ENCODE data around the gene PLCB1. TPM values are rescaled to one million over a fixed set of nuclear protein-coding genes. Genes with fewer than 3 reads are reported as not detected.

Gene PLCB1
- total RNA-seq, 1 donor from 2014 or later = 10.8 TPM

DNA sequence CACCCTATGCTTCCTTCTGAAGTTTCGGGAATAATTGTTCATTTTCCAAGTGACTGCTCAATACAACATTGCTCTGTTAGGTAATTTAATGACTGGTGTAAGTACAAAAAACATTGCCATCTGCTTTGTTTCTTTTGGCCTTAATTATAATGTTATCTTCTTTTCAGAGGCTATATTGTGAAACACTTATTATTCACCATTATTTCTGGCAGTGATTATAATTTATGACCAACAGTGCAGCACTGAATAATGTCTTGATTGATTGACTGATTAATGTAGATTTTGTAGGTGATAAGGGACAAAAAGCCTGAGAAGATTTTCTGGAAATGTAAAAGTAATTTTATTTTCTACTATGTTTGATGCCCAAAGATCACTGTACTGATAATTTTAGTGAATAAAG is 377.7 kb downstream of the PLCB1 start:
- Mint-ChIP-seq H3K4me3 (ENCODE audit: unreplicated experiment) (no peak overlapping the region), H3K4me1 (ENCODE audit: low read depth) (no peaks in the 10 kb centered on the region), H3K27ac (ENCODE audit: unreplicated experiment) (no peak overlapping the region), H3K9me3 (ENCODE audit: low read depth) (peaks cover 5% of the 10 kb centered on the region), H3K27me3 (ENCODE audit: low read depth) (no peaks in the 10 kb centered on the region), H3K36me3 (ENCODE audit: low read depth) (no peaks in the 10 kb centered on the region)
- TF ChIP-seq, protein P1, sequence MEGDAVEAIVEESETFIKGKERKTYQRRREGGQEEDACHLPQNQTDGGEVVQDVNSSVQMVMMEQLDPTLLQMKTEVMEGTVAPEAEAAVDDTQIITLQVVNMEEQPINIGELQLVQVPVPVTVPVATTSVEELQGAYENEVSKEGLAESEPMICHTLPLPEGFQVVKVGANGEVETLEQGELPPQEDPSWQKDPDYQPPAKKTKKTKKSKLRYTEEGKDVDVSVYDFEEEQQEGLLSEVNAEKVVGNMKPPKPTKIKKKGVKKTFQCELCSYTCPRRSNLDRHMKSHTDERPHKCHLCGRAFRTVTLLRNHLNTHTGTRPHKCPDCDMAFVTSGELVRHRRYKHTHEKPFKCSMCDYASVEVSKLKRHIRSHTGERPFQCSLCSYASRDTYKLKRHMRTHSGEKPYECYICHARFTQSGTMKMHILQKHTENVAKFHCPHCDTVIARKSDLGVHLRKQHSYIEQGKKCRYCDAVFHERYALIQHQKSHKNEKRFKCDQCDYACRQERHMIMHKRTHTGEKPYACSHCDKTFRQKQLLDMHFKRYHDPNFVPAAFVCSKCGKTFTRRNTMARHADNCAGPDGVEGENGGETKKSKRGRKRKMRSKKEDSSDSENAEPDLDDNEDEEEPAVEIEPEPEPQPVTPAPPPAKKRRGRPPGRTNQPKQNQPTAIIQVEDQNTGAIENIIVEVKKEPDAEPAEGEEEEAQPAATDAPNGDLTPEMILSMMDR (IDR thresholded peaks at IDR 0.05) = no peak
- DNase-seq (ENCODE audit: low spot score) = no peak

DNA sequence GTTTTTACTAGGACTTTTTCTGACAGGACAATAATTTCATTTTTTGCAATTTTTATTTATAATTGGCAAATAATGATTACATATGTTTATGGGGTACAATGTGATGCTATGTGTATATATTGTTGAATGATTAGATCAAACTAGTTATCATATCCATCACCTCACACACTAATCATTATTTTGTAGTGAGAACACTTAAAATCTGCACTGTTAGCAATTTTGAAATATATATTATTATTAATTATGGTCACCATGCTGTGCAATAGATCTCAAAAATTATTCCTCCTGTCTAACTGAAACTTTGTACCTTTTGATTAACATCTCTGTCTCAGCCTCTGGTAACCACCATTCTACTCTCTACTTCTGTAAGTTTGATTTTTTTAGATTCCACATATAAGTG is 378.7 kb downstream of the PLCB1 start:
- no peak for DNase-seq (ENCODE audit: low spot score)
- Mint-ChIP-seq H3K4me3 (ENCODE audit: unreplicated experiment) (no peak overlapping the region), H3K9me3 (ENCODE audit: low read depth) (peaks cover 5% of the 10 kb centered on the region), H3K4me1 (ENCODE audit: low read depth) (no peaks in the 10 kb centered on the region), H3K36me3 (ENCODE audit: low read depth) (no peaks in the 10 kb centered on the region), H3K27me3 (ENCODE audit: low read depth) (no peaks in the 10 kb centered on the region), H3K27ac (ENCODE audit: unreplicated experiment) (no peak overlapping the region)
- TF ChIP-seq, protein P1 (IDR thresholded peaks at IDR 0.05) = no peak

DNA sequence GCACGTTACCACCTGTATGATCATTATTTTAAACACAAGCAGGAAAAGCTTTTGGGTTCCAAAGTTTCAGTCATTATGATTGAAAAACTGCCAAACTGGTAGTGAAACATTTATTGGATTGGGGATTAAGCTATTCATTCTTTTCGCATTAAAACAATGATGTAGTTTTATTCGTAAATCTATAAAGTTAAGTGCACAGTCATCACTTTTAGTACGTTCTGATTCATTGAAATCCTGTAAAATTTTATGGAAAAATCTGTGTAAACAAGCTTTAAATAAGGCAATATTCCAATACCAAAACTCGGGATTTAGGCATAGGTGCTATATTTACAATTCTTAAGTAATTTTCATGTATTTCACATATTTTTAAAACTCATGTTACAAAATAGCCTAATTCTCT is 379.9 kb downstream of the PLCB1 start:
- Mint-ChIP-seq H3K27me3 (ENCODE audit: low read depth) (no peaks in the 10 kb centered on the region), H3K9me3 (ENCODE audit: low read depth) (peaks cover 5% of the 10 kb centered on the region), H3K27ac (ENCODE audit: unreplicated experiment) (no peak overlapping the region), H3K4me3 (ENCODE audit: unreplicated experiment) (no peak overlapping the region), H3K4me1 (ENCODE audit: low read depth) (no peaks in the 10 kb centered on the region), H3K36me3 (ENCODE audit: low read depth) (no peaks in the 10 kb centered on the region)
- DNase-seq (ENCODE audit: low spot score) = no peak
- TF ChIP-seq, protein P1 (IDR thresholded peaks at IDR 0.05) = no peak

DNA sequence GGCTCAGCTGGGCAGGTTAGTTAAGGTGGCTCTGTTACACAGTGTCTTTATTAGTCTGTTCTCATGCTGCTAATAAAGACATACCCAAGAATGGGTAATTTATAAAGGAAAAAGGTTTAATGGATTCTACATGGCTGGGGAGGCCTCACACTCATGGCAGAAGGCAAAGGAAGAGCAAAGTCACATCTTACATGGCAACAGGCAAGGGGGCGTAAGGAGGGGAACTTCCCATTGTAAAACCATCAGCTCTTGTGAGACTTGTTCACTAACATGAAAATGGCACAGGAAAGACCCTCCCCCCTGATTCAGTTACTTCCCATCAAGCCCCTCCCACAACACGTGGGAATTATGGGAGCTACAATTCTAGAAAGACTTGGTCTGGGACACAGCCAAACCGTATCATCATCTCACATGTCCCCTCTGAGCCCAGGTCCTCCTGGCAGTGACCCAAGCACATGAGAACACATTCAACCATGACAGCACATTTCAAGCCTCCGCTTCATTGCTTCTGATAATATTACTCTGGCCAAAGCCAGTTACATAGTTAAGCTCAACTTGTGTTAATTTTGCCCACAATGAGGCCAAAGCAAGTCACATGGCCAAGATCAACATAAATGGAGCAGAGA is 383.9 kb downstream of the PLCB1 start:
- Mint-ChIP-seq H3K9me3 (ENCODE audit: low read depth) (no peaks in the 10 kb centered on the region), H3K4me3 (ENCODE audit: unreplicated experiment) (no peak overlapping the region), H3K4me1 (ENCODE audit: low read depth) (peaks cover 4% of the 10 kb centered on the region), H3K27ac (ENCODE audit: unreplicated experiment) (no peak overlapping the region), H3K36me3 (ENCODE audit: low read depth) (no peaks in the 10 kb centered on the region), H3K27me3 (ENCODE audit: low read depth) (no peaks in the 10 kb centered on the region)
- DNase-seq (ENCODE audit: low spot score) = no peak
- TF ChIP-seq, protein P1 (IDR thresholded peaks at IDR 0.05) = no peak

DNA sequence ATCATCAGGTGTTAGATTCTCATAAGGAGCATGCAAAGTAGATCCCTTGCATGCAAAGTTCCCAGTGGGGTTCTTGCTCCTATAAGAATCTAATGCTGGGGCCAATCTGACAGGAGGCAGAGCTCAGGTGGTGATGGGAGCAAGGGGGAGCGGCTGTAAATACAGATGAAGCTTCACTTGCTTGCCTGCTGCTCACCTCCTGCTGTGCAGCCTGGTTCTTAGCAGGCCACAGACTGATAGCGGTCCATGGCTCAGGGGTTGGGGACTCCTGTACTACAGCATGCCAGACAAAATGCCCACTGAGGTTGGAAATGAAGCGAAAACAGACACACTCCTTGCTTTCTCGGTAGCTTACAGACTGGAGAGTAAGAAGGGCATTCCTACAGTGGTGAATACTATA is 386.8 kb downstream of the PLCB1 start:
- Mint-ChIP-seq H3K27ac (ENCODE audit: unreplicated experiment) (no peak overlapping the region), H3K4me3 (ENCODE audit: unreplicated experiment) (no peak overlapping the region), H3K27me3 (ENCODE audit: low read depth) (no peaks in the 10 kb centered on the region), H3K36me3 (ENCODE audit: low read depth) (no peaks in the 10 kb centered on the region), H3K9me3 (ENCODE audit: low read depth) (no peaks in the 10 kb centered on the region), H3K4me1 (ENCODE audit: low read depth) (peaks cover 4% of the 10 kb centered on the region)
- DNase-seq (ENCODE audit: low spot score) = no peak
- TF ChIP-seq, protein P1 (IDR thresholded peaks at IDR 0.05) = no peak

All from chondrocyte (in vitro differentiated cells).